ENCODE results near the gene FDX1. TPM values are rescaled to one million over a fixed set of nuclear protein-coding genes. Genes with fewer than 3 reads are reported as not detected.

The FDX1 gene
- total and polyA plus RNA-seq, 12 donors: 51.1 to 1,586 (median 315) TPM

GRCh38 chr11:110434952-110435779 lies 5.4 kb downstream of the FDX1 start:
- Histone ChIP-seq H3K27ac (peak overlapping the region; percentile 57 to 98 (median 70)), H3K27me3 (no peaks in the 10 kb centered on the region), H3K4me1 (replicated peaks in 1 of 2) (peaks cover 39 to 59% of the 10 kb centered on the region in 2 donors), H3K9me3 (replicated peaks in 1 of 3) (no peaks in the 10 kb centered on the region), H3K4me3 (peak overlapping the region in 1 of 4 donors; percentile 36), H3K36me3 (replicated peaks in 1 of 2) (peaks cover 0 to 29% of the 10 kb centered on the region in 2 donors)
- TF ChIP-seq CTCF (IDR thresholded peaks at IDR 0.05) (peak in 3 of 6 experiments; percentile 21 to 45 (median 28)), POLR2A (IDR thresholded peaks at IDR 0.05) (no peak)
- DNase-seq: peak in 3 of 7 donors; percentile 51 to 66 (median 57)
- intact Hi-C loops (cut with DNase I): loop anchor here in 1 of 2 donors (5.0 kb wide), 2 partner anchors 138 to 233 kb away; partner anchors contain the start of gene RDX
- 49 to 62% (median 50%) methylated on average over 8 of the region's 8 CpGs for WGBS, 4 donors

- Histone ChIP-seq H3K4me3 (peak overlapping the region in 1 of 4 donors; percentile 36), H3K27me3 (no peaks in the 10 kb centered on the region), H3K9me3 (replicated peaks in 1 of 3) (no peaks in the 10 kb centered on the region), H3K27ac (peak overlapping the region in 3 of 5 donors; percentile 67 to 98 (median 70)), H3K4me1 (replicated peaks in 1 of 2) (peaks cover 39 to 59% of the 10 kb centered on the region in 2 donors), H3K36me3 (replicated peaks in 1 of 2) (peaks cover 0 to 36% of the 10 kb centered on the region in 2 donors)
- intact Hi-C loops (cut with DNase I): no loop called here
- no peak for TF ChIP-seq POLR2A (IDR thresholded peaks at IDR 0.05)
- no peak for TF ChIP-seq CTCF (IDR thresholded peaks at IDR 0.05)
- DNase-seq: peak in 1 of 7 donors; percentile 60
- 31 to 45% (median 35%) methylated on average over 8 of the region's 8 CpGs for WGBS, 4 donors
These were observed 6.3 kb downstream of the FDX1 start for GRCh38 chr11:110435780-110436717.

- Histone ChIP-seq H3K27ac (peak overlapping the region in 1 of 5 donors; percentile 48), H3K9me3 (replicated peaks in 1 of 3) (no peaks in the 10 kb centered on the region), H3K27me3 (no peaks in the 10 kb centered on the region), H3K4me3 (no peak overlapping the region), H3K36me3 (replicated peaks in 1 of 2) (peaks cover 0 to 56% of the 10 kb centered on the region in 2 donors), H3K4me1 (replicated peaks in 1 of 2) (peaks cover 29 to 63% of the 10 kb centered on the region in 2 donors)
- intact Hi-C loops (cut with DNase I): no loop called here
- WGBS, 4 donors: 78 to 88% (median 82%) methylated on average over 2 of the region's 2 CpGs
- TF ChIP-seq POLR2A (IDR thresholded peaks at IDR 0.05) (no peak), CTCF (IDR thresholded peaks at IDR 0.05) (no peak)
- no peak for DNase-seq
These were observed 8.3 kb downstream of the FDX1 start for GRCh38 chr11:110438017-110438416.

Data from adrenal gland (tissue), 12 donors.